GM18861 (cell line): ENCODE measurements around the gene UTP20.
A peak's percentile ranks its signal among the peaks of the same experiment; 100 is the strongest.

ENCODE experiments used
- ATAC-seq: cut with Tn5 transposase; IDR thresholded peaks from one replicate; pipeline ENCODE4 v1.9.1; 2021; ENCODE audit not compliant: unreplicated experiment

The UTP20 gene

GRCh38 chr12:101280006-101280505, at the start of gene UTP20:
UTP20 (plus strand) TSS chr12:101280105; CDS start chr12:101280283, 178 bp downstream.
- peak; percentile 97 for ATAC-seq

GRCh38 chr12:101230547-101230946, 49.4 kb upstream of the UTP20 start:
- ATAC-seq, result no peak

- ATAC-seq, result no peak
Measured at GRCh38 chr12:101231636-101232035, 48.3 kb upstream of the UTP20 start.

GRCh38 chr12:101235686-101236085, 44.2 kb upstream of the UTP20 start:
- ATAC-seq, result no peak

- ATAC-seq, result no peak
Measured at GRCh38 chr12:101238306-101238705, 41.6 kb upstream of the UTP20 start.

- ATAC-seq, result no peak
Measured at GRCh38 chr12:101238800-101239329, 41.0 kb upstream of the UTP20 start.

- ATAC-seq, result no peak
Measured at GRCh38 chr12:101243074-101243473, 36.8 kb upstream of the UTP20 start.

GRCh38 chr12:101243616-101244015, 36.3 kb upstream of the UTP20 start:
- ATAC-seq, result no peak

- no peak for ATAC-seq
Measured at GRCh38 chr12:101256266-101256665, 23.6 kb upstream of the UTP20 start.

- no peak for ATAC-seq
Measured at GRCh38 chr12:101257357-101257756, 22.5 kb upstream of the UTP20 start.

- no peak for ATAC-seq
Measured at GRCh38 chr12:101267111-101267510, 12.8 kb upstream of the UTP20 start.

- no peak for ATAC-seq
Measured at GRCh38 chr12:101276433-101276832, 3.5 kb upstream of the UTP20 start.

GRCh38 chr12:101277443-101277842, 2.5 kb upstream of the UTP20 start:
- ATAC-seq, result no peak

GRCh38 chr12:101287357-101287756, 7.5 kb downstream of the UTP20 start:
- no peak for ATAC-seq

- no peak for ATAC-seq
Measured at GRCh38 chr12:101297661-101298060, 17.8 kb downstream of the UTP20 start.

GRCh38 chr12:101298426-101298825, 18.5 kb downstream of the UTP20 start:
- ATAC-seq, result no peak

GRCh38 chr12:101299346-101299745, 19.4 kb downstream of the UTP20 start:
- ATAC-seq, result no peak

- ATAC-seq, result no peak
Measured at GRCh38 chr12:101299931-101300330, 20.0 kb downstream of the UTP20 start.

- no peak for ATAC-seq
Measured at GRCh38 chr12:101302741-101303140, 22.8 kb downstream of the UTP20 start.

GRCh38 chr12:101305226-101305779, 25.4 kb downstream of the UTP20 start:
- no peak for ATAC-seq

GRCh38 chr12:101305794-101306193, 25.9 kb downstream of the UTP20 start:
- ATAC-seq, result no peak

- no peak for ATAC-seq
Measured at GRCh38 chr12:101322480-101322879, 42.6 kb downstream of the UTP20 start.

GRCh38 chr12:101323255-101323654, 43.4 kb downstream of the UTP20 start:
- no peak for ATAC-seq
